ENCODE measurements around the gene NDST3.

The NDST3 gene

DNA sequence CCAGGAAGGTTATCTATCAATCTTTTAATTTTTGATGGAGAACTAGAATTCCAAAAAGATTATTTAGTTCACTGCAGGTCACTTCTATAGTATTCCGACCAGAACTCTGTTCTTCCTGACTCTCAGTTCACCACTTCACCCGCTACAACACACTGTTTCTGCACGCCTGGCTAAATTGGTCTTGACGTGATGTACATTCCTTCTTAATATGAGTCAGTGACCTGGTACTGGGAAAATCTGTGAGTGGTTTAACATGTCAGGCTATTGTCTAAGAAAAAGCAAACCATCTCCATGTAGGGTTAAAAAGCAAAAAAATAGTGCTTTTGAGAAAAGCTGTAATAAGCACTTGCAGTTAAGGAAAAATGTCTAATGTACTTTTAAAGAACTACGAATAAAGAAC lies 120.4 kb downstream of the NDST3 start:
- no peak overlapping the region for H3K27ac ChIP-seq
- TF ChIP-seq, protein P1, sequence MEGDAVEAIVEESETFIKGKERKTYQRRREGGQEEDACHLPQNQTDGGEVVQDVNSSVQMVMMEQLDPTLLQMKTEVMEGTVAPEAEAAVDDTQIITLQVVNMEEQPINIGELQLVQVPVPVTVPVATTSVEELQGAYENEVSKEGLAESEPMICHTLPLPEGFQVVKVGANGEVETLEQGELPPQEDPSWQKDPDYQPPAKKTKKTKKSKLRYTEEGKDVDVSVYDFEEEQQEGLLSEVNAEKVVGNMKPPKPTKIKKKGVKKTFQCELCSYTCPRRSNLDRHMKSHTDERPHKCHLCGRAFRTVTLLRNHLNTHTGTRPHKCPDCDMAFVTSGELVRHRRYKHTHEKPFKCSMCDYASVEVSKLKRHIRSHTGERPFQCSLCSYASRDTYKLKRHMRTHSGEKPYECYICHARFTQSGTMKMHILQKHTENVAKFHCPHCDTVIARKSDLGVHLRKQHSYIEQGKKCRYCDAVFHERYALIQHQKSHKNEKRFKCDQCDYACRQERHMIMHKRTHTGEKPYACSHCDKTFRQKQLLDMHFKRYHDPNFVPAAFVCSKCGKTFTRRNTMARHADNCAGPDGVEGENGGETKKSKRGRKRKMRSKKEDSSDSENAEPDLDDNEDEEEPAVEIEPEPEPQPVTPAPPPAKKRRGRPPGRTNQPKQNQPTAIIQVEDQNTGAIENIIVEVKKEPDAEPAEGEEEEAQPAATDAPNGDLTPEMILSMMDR (conservative IDR thresholded peaks at IDR 0.05) = no peak

DNA sequence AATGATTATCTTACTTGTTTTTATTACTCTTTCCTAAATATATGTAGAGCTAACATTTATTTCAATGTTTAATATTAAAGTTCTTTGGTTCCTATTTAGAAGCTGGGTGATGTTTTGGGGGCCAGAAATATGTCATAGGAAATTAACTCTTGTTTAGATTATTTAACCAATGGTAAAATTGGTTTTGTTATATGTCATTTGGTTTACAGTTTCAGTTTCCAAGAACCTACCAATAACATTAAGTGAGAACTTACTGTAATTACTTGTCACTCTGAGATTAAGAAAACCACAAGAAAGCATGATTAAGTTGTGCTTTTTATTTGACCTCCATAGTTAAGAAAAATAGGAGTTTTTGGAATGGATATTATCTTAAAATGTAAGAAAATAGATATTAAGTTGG lies 121.2 kb downstream of the NDST3 start:
- H3K27ac ChIP-seq = no peak overlapping the region
- TF ChIP-seq, protein P1 (conservative IDR thresholded peaks at IDR 0.05) = no peak

DNA sequence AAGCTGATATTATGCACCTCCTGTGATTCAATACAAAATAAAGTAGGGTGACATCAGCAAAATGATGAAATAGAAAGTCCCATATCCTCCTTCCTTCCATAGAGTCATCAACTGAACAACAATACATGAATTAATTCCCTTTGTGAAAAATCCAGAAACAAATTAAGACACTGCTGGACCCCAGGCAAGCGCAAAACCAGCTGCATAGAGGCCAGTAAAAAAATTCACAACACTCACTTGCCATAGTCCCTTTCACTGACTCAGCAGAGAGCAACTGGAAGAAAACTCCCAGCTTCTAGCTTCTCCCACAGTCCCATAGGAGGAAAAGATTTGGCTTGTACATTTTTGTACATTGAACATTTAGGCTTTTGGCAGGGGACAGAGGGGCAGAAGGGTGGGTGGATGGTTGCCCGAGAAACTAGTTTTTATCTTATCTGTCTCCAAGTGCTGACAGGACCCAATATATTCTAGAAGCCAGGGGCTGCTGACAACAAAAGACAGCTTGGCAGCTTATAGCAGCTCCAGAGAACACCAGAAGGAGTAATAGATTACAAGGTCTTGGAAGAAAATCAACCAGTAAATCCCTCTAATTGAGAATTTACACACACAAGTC lies 124.6 kb downstream of the NDST3 start:
- no peak overlapping the region for H3K27ac ChIP-seq
- TF ChIP-seq, protein P1 (conservative IDR thresholded peaks at IDR 0.05) = no peak

DNA sequence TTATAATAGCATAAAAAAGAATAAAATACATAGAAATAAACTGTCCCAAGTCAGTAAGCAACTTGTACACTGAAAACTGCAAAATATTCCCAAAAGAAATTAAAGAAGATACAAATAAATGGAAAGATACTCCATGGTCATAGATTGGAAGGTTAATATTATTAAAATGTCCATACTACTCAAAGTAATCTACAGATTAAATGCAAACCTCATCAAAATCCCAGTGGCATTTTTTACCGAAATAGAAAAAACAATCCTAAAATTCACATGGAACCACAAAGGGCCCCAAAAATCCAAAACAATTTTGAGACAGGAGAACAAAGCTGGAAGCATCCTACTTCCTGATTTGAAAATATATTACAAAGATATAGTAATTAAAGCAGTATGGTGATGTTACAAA lies 133.0 kb downstream of the NDST3 start:
- TF ChIP-seq, protein P1 (conservative IDR thresholded peaks at IDR 0.05) = no peak
- no peak overlapping the region for H3K27ac ChIP-seq

DNA sequence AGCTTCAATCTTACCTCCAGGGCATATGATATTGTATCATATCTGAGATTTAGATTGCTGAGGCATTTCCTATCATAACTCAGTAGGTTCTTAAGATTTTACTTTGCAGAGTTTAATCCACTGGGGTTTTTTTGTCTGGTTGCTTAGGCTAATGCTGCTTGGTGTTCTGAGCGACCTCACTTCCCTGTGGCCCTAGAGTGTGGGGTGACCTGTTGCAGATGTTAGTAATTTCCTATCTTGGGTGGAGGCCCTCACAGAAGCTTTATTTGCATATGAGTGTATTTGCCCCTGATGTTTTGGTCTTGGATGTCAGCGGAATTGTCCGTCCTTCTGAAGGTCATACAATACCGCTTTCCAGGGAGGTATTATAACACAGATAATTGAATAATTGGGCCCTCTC lies 137.1 kb downstream of the NDST3 start:
- no peak overlapping the region for H3K27ac ChIP-seq
- TF ChIP-seq, protein P1 (conservative IDR thresholded peaks at IDR 0.05) = no peak

DNA sequence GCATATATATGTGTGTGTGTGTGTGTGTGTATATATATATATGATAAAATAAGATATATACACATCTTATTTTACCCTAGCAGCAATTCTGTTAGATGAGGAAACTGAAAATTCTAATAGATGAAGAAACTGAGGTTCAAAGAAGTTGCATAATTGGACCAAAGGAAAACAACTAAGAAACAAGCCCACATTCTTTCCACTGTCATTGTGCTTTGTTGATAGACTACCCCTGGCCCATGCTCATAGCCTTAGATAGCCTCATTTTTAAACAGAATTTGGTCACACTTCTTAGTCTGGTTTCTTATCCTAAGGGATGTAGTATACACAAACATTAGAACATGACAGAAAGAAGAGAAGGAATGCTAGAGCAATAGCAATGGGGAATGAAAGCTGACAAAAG lies 138.8 kb downstream of the NDST3 start:
- H3K27ac ChIP-seq = no peak overlapping the region
- TF ChIP-seq, protein P1 (conservative IDR thresholded peaks at IDR 0.05) = no peak

DNA sequence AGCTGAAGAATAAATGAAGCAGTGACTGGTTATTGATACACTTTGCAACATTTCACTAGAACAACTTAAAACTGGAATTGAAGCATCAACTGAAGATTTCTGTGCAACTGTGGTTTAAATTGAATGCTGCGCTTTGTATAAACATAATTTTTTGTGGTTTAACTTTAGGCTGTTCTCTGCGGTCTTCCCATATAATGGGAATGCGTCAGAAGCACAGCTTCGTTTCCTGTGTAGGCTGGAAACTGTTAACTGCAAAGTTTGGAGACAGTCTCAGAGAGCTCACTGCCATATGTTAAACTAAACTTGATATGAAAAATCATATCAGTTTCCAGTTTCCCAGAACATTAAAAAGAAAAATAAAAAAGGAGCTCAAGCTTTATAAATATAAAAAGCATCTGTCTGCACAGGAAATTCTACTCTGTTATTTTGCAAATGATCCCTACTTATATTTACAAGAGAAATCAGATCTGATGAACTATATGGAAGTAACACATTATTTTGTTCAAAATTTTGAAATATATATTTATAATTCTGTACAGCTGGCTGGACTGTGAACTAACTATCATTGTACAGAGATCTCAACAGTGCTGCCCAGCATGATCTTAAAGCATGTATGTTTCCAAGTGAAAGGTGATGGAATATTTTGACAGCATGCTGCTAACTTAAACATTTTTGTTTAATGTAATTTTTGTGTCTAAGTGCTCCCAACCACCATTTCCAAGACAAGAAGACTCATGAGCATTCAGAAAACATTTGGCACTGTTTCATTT lies 139.9 kb downstream of the NDST3 start:
- H3K27ac ChIP-seq = no peak overlapping the region
- TF ChIP-seq, protein P1 (conservative IDR thresholded peaks at IDR 0.05) = no peak

Measured in VCaP (cell line).